A549 (cell line): ENCODE results near the gene EFNA5. TPM values are rescaled to one million over a fixed set of nuclear protein-coding genes. Genes with fewer than 3 reads are reported as not detected.

ENCODE experiments used
- ATAC-seq, 2 experiments: fragments of 200-7000 bp in 1 of 2; fragments of >200 bp in 1 of 2; cut with Nextera tagmentation in 1 of 2; cut with Tn5 transposase in 1 of 2; 3 replicates each; pipeline versions ENCODE4 v1.8.0 to v1.9.1; 2018 to 2020; ENCODE audit warnings: mild to moderate bottlenecking in 1 of 2, moderate library complexity in 1 of 2
- CTCF ChIA-PET: fragments of 300-600 bp; sonication (Branson Sonifier 250); formaldehyde crosslinking; extraction: SDS; loops from one replicate; lab custom pipeline; 2021; ENCODE audit warnings: antibody characterized with exemption, inconsistent platforms; lab: Yijun Ruan, JAX
- POLR2A ChIA-PET: fragments of 350-600 bp; formaldehyde crosslinking; extraction: SDS; loops from one replicate; lab custom pipeline; 2021; ENCODE audit warnings: antibody characterized with exemption, inconsistent platforms; lab: Yijun Ruan, JAX
- DNase-seq, 2 experiments: peaks; one replicate each; pipeline versions ENCODE4 v3.0.0 to v3.0.0-alpha.2; 2011 to 2016; ENCODE audit warnings: low read depth in 1 of 2, low spot score in 1 of 2
- FAIRE-seq: peaks from 2 replicates; lab custom pipeline; 2011; peaks lifted over from hg19 to GRCh38; lab: Jason Lieb, UNC
- H3K27ac ChIP-seq, 2 experiments: fragments of >200 bp; sonication (Bioruptor Twin); formaldehyde crosslinking; 3 replicates each; pipeline ENCODE4 v1.5.1; 2016 to 2017
- H3K4me1 ChIP-seq: fragments of >200 bp; sonication (Bioruptor Twin); formaldehyde crosslinking; 3 replicates; pipeline ENCODE4 v1.6.1; 2016
- H3K4me2 ChIP-seq: fragments of >200 bp; sonication (Bioruptor Twin); formaldehyde crosslinking; 3 replicates; pipeline ENCODE4 v1.6.1; 2016
- H3K4me3 ChIP-seq: fragments of >200 bp; sonication (Bioruptor Twin); formaldehyde crosslinking; 3 replicates; pipeline ENCODE4 v1.5.1; 2016
- H3K9me3 ChIP-seq: fragments of >200 bp; sonication (Bioruptor Twin); formaldehyde crosslinking; 3 replicates; pipeline ENCODE4 v1.6.1; 2016
- CBX2 ChIP-seq: fragments of 200-600 bp; sonication (generic); IDR thresholded peaks from 2 replicates; pipeline ENCODE4 v1.6.1; 2016; ENCODE audit warnings: low read depth, mild to moderate bottlenecking, borderline replicate concordance
- CHD4 ChIP-seq: fragments of 200-600 bp; sonication (generic); IDR thresholded peaks from 2 replicates; pipeline ENCODE4 v1.6.1; 2016; ENCODE audit warnings: antibody characterized with exemption, mild to moderate bottlenecking, borderline replicate concordance
- ELK1 ChIP-seq: fragments of 150-350 bp; IDR thresholded peaks from 2 replicates; pipeline ENCODE4 v1.6.1; 2014; ENCODE audit warnings: low read depth, mild to moderate bottlenecking, low read length
- ESRRA ChIP-seq: fragments of 150-350 bp; IDR thresholded peaks from 2 replicates; pipeline ENCODE4 v1.6.1; 2014; ENCODE audit warnings: mild to moderate bottlenecking, low read length, borderline replicate concordance
- FOSB ChIP-seq: fragments of 250-450 bp; sonication (Bioruptor Pico); IDR thresholded peaks from 2 replicates; pipeline ENCODE4 v1.5.0; 2020; ENCODE audit warnings: mild to moderate bottlenecking, moderate library complexity
- FOXS1 ChIP-seq: fragments of 250-450 bp; sonication (Bioruptor Pico); IDR thresholded peaks from 2 replicates; pipeline ENCODE4 v1.5.0; 2020; ENCODE audit warnings: mild to moderate bottlenecking, moderate library complexity
- HEYL ChIP-seq: fragments of 250-450 bp; sonication (Bioruptor Pico); IDR thresholded peaks from 2 replicates; pipeline ENCODE4 v1.8.0; 2021; ENCODE audit warnings: mild to moderate bottlenecking, moderate library complexity
- HOXB13 ChIP-seq: fragments of 250-450 bp; sonication (Bioruptor Pico); IDR thresholded peaks from 2 replicates; pipeline ENCODE4 v1.5.0; 2020; ENCODE audit warnings: low read depth, mild to moderate bottlenecking, moderate library complexity
- JUNB ChIP-seq: fragments of >200 bp; sonication (Bioruptor Twin); formaldehyde crosslinking; IDR thresholded peaks from 2 replicates; pipeline ENCODE4 v1.6.1; 2016
- KDM5A ChIP-seq: fragments of 200-600 bp; sonication (generic); IDR thresholded peaks from 2 replicates; pipeline ENCODE4 v1.6.1; 2016; ENCODE audit warnings: antibody characterized with exemption, mild to moderate bottlenecking
- MAFK ChIP-seq: fragments of 450-650 bp; IDR thresholded peaks from 2 replicates; pipeline ENCODE4 v1.6.1; 2014; ENCODE audit not compliant: partially characterized antibody
- MAX ChIP-seq: IDR thresholded peaks from 2 replicates; pipeline ENCODE4 v1.6.1; 2012
- MYC ChIP-seq: IDR thresholded peaks from 2 replicates; pipeline ENCODE4 v1.6.1; 2012; ENCODE audit warnings: mild to moderate bottlenecking, inconsistent platforms, low read length, improper control_type of control experiment, borderline replicate concordance
- PBX3 ChIP-seq: IDR thresholded peaks from 2 replicates; pipeline ENCODE4 v1.6.1; 2012
- POLR2AphosphoS2 ChIP-seq: conservative IDR thresholded peaks from 2 replicates; pipeline ENCODE4 v1.6.1; 2012; ENCODE audit warnings: low read length, improper control_type of control experiment, inconsistent platforms
- RARB ChIP-seq: fragments of 250-450 bp; sonication (Bioruptor Pico); IDR thresholded peaks from 2 replicates; pipeline ENCODE4 v1.8.0; 2021; ENCODE audit warnings: mild to moderate bottlenecking, moderate library complexity
- REST ChIP-seq: fragments of 200-600 bp; sonication (generic); IDR thresholded peaks from 2 replicates; pipeline ENCODE4 v1.6.1; 2016; ENCODE audit warnings: antibody characterized with exemption, mild to moderate bottlenecking, moderate library complexity
- RFX5 ChIP-seq: fragments of 450-650 bp; IDR thresholded peaks from 2 replicates; pipeline ENCODE4 v1.7.1; 2014; ENCODE audit warnings: antibody characterized with exemption, mild to moderate bottlenecking, moderate library complexity
- USF2 ChIP-seq: fragments of 450-650 bp; IDR thresholded peaks from 2 replicates; pipeline ENCODE4 v1.6.1; 2014; ENCODE audit warnings: antibody characterized with exemption
- ZSCAN20 ChIP-seq: fragments of 250-450 bp; sonication (Bioruptor Pico); IDR thresholded peaks from 2 replicates; pipeline ENCODE4 v1.8.0; 2022; ENCODE audit warnings: mild to moderate bottlenecking, moderate library complexity
- WGBS: methylation state at CpG from one replicate; pipeline ENCODE4 v1.1.6; 2017; ENCODE audit errors: missing lambda C conversion rate; 5-methylcytosine and 5-hydroxymethylcytosine counted together
- polyA plus RNA-seq, 4 experiments: library from polyadenylated mRNA; depleted of rRNA in 3 of 4; stranded (reverse); fragments of >200 nt; fragmentation: RNase III in 1 of 4; extraction: RNeasy Plus Mini Kit Qiagen cat#74134 plus additional on column Dnase treatment in 1 of 4; gene quantifications; 2 replicates in 3 of 4; 3 replicates in 1 of 4; pipeline ENCODE4 v1.2.3, GENCODE V29; 2011 to 2017

Gene EFNA5
- polyA plus RNA-seq, 2 of the 4 experiments (the other 2 are of a cell fraction) = 8.5 to 20.7 TPM

GRCh38 chr5:107554776-107555424 is 115.8 kb downstream of the EFNA5 start:
- ChIA-PET POLR2A (interaction anchor here (0.6 kb wide), 1 partner anchor 10 kb away, joined by 4 read pairs; no protein-coding TSS in a partner anchor), CTCF (interaction anchor here (4.9 kb wide), 1 partner anchor 17 kb away, joined by 36 read pairs; no protein-coding TSS in a partner anchor)
- Histone ChIP-seq H3K27ac (0 out of 6 replicates have a peak overlapping the region, but pooled peaks of 1 of the 2 experiments have one; percentile 2), H3K4me1 (peaks cover 69% of the 10 kb centered on the region), H3K4me3 (no peak overlapping the region), H3K4me2 (no peak overlapping the region), H3K9me3 (no peaks in the 10 kb centered on the region)
- TF ChIP-seq RFX5 = no peak
- TF ChIP-seq ZSCAN20 (CRISPR knock-in tag) = no peak
- no peak for TF ChIP-seq POLR2AphosphoS2
- no peak for TF ChIP-seq RARB (CRISPR knock-in tag)
- no peak for TF ChIP-seq JUNB
- no peak for TF ChIP-seq MAX
- FAIRE-seq (no peak), ATAC-seq (no peak), DNase-seq (no peak)
- WGBS = 87% methylated on average over 7 of the region's 7 CpGs

- 35% methylated on average over 7 of the region's 7 CpGs for WGBS
- peaks cover 59% of the 10 kb centered on the region for H3K4me1 ChIP-seq
- no peak overlapping the region for H3K4me3 ChIP-seq
- no peak for FAIRE-seq
- no peaks in the 10 kb centered on the region for H3K9me3 ChIP-seq
- CTCF ChIA-PET = interaction anchor here (1.4 to 4.9 kb wide), 2 partner anchors 18 to 89 kb away, joined by 3 to 27 read pairs; no protein-coding TSS in a partner anchor
- 0 out of 2 replicates have a peak, but pooled peaks have one; percentile 21 for TF ChIP-seq MAX
- no peak for TF ChIP-seq PBX3
- TF ChIP-seq FOSB (CRISPR knock-in tag) = no peak
- TF ChIP-seq HEYL (CRISPR knock-in tag) = no peak
- TF ChIP-seq USF2 = no peak
- TF ChIP-seq CHD4 = no peak
- no peak for TF ChIP-seq FOXS1 (CRISPR knock-in tag)
- TF ChIP-seq ESRRA = no peak
- no peak for TF ChIP-seq MAFK
- H3K4me2 ChIP-seq = peak overlapping the region; percentile 46
- peak; percentile 47 to 81; a peak in 3 of 6 replicates for ATAC-seq
- POLR2A ChIA-PET = no interaction called here
- peak in 1 of 2 experiments; percentile 60 for DNase-seq
- H3K27ac ChIP-seq = peak overlapping the region; percentile 26 to 64; a peak in 4 of 6 replicates
Observed at GRCh38 chr5:107553117-107553555, 117.6 kb downstream of the EFNA5 start.

GRCh38 chr5:107551088-107551487 is 119.6 kb downstream of the EFNA5 start:
- no peak for TF ChIP-seq ELK1
- no peak for TF ChIP-seq KDM5A
- no peak for TF ChIP-seq MYC
- no peak for TF ChIP-seq HEYL (CRISPR knock-in tag)
- no peak for TF ChIP-seq CBX2
- TF ChIP-seq HOXB13 (CRISPR knock-in tag) = no peak
- TF ChIP-seq PBX3 = no peak
- TF ChIP-seq REST = no peak
- Histone ChIP-seq H3K27ac (0 out of 6 replicates have a peak overlapping the region, but pooled peaks of 1 of the 2 experiments have one; percentile 8), H3K4me3 (no peak overlapping the region), H3K9me3 (no peaks in the 10 kb centered on the region), H3K4me1 (peaks cover 52% of the 10 kb centered on the region), H3K4me2 (no peak overlapping the region)
- 74% methylated on average over 3 of the region's 3 CpGs for WGBS
- ATAC-seq (no peak), DNase-seq (no peak), FAIRE-seq (peak; percentile 49)
- CTCF ChIA-PET = interaction anchor here (1.6 to 4.9 kb wide), 2 partner anchors 12 to 20 kb away, joined by 3 to 27 read pairs; no protein-coding TSS in a partner anchor
- POLR2A ChIA-PET = no interaction called here
